Liver (tissue), 9 donors: ENCODE results near the gene DNAJC6. TPM values are rescaled to one million over a fixed set of nuclear protein-coding genes. Genes with fewer than 3 reads are reported as not detected.

Experiments
- DNase-seq: peaks from one replicate; pipeline ENCODE4 v3.0.0-alpha.2; 2017; ENCODE audit warnings: low spot score
- H3K27ac ChIP-seq, 2 donors: one replicate each; pipeline ENCODE4 v1.7.0; 2013; ENCODE audit warnings: inconsistent platforms in 2 of 2, low read length in 2 of 2, control low read depth in 1 of 2, low read depth in 1 of 2, mild to moderate bottlenecking in 1 of 2
- H3K27me3 ChIP-seq, 4 donors: one replicate each; pipeline versions ENCODE4 v1.6.1 to v1.7.0; 2013; ENCODE audit warnings: low read length in 3 of 4, inconsistent platforms in 1 of 4, mild to moderate bottlenecking in 1 of 4, moderate library complexity in 1 of 4; ENCODE audit not compliant: control insufficient read depth in 4 of 4, insufficient read depth in 4 of 4
- H3K36me3 ChIP-seq, 4 donors: one replicate each; pipeline versions ENCODE4 v1.6.1 to v1.7.0; 2013; ENCODE audit warnings: low read length in 3 of 4, mild to moderate bottlenecking in 3 of 4, low read depth in 1 of 4, moderate library complexity in 1 of 4; ENCODE audit not compliant: control insufficient read depth in 4 of 4, insufficient read depth in 3 of 4
- H3K4me1 ChIP-seq, 4 donors: one replicate each; pipeline versions ENCODE4 v1.6.1 to v1.7.0; 2013; ENCODE audit warnings: low read length in 3 of 4, mild to moderate bottlenecking in 3 of 4, moderate library complexity in 1 of 4; ENCODE audit not compliant: control insufficient read depth in 4 of 4, insufficient read depth in 4 of 4
- H3K4me3 ChIP-seq, 3 donors: one replicate each; pipeline versions ENCODE4 v1.6.1 to v1.7.0; 2013; ENCODE audit warnings: low read length in 3 of 3, control low read depth in 1 of 3, low read depth in 1 of 3, mild to moderate bottlenecking in 1 of 3
- H3K9ac ChIP-seq, 2 donors: one replicate each; pipeline ENCODE4 v1.7.0; 2013; ENCODE audit warnings: low read length in 2 of 2, mild to moderate bottlenecking in 2 of 2, moderate library complexity in 2 of 2, control low read depth in 1 of 2, low read depth in 1 of 2
- H3K9me3 ChIP-seq, 4 donors: one replicate each; pipeline versions ENCODE4 v1.6.1 to v1.7.0; 2013; ENCODE audit warnings: low read length in 3 of 4; ENCODE audit not compliant: control insufficient read depth in 4 of 4
- EGR1 ChIP-seq, 2 donors: IDR thresholded peaks; 2 replicates each; pipeline ENCODE4 v1.6.1; 2016 to 2018; ENCODE audit warnings: antibody characterized with exemption in 2 of 2, low read depth in 2 of 2
- FOXA1 ChIP-seq: IDR thresholded peaks from 2 replicates; pipeline ENCODE4 v1.6.1; 2016; ENCODE audit warnings: antibody characterized with exemption
- FOXA2 ChIP-seq: IDR thresholded peaks from 2 replicates; pipeline ENCODE4 v1.6.1; 2016; ENCODE audit warnings: antibody characterized with exemption
- GABPA ChIP-seq, 2 donors: IDR thresholded peaks in 1 of 2; conservative IDR thresholded peaks in 1 of 2; 2 replicates each; pipeline ENCODE4 v1.6.1; 2016; ENCODE audit warnings: antibody characterized with exemption in 2 of 2, mild to moderate bottlenecking in 1 of 2, moderate library complexity in 1 of 2
- HNF4A ChIP-seq, 2 donors: conservative IDR thresholded peaks; 2 replicates each; pipeline ENCODE4 v1.6.1; 2016; ENCODE audit warnings: antibody characterized with exemption in 2 of 2, mild to moderate bottlenecking in 2 of 2
- HNF4G ChIP-seq: IDR thresholded peaks from 2 replicates; pipeline ENCODE4 v1.6.1; 2016; ENCODE audit warnings: antibody characterized with exemption
- JUND ChIP-seq, 2 donors: IDR thresholded peaks; 2 replicates each; pipeline ENCODE4 v1.6.1; 2016; ENCODE audit warnings: antibody characterized with exemption in 2 of 2
- NR2F2 ChIP-seq: IDR thresholded peaks from 2 replicates; pipeline ENCODE4 v1.6.1; 2016; ENCODE audit warnings: antibody characterized with exemption
- RAD21 ChIP-seq, 2 donors: IDR thresholded peaks; 2 replicates each; pipeline ENCODE4 v1.6.1; 2016; ENCODE audit warnings: antibody characterized with exemption in 2 of 2, mild to moderate bottlenecking in 2 of 2
- REST ChIP-seq: IDR thresholded peaks from 2 replicates; pipeline ENCODE4 v1.6.1; 2016; ENCODE audit warnings: antibody characterized with exemption, mild to moderate bottlenecking
- RXRA ChIP-seq, 2 donors: IDR thresholded peaks; 2 replicates each; pipeline ENCODE4 v1.6.1; 2017 to 2018; ENCODE audit warnings: antibody characterized with exemption in 2 of 2, mild to moderate bottlenecking in 1 of 2
- SP1 ChIP-seq: IDR thresholded peaks from 2 replicates; pipeline ENCODE4 v1.6.1; 2018; ENCODE audit warnings: antibody characterized with exemption, mild to moderate bottlenecking
- TAF1 ChIP-seq: conservative IDR thresholded peaks from 2 replicates; pipeline ENCODE4 v1.6.1; 2016; ENCODE audit warnings: antibody characterized with exemption, mild to moderate bottlenecking
- YY1 ChIP-seq: IDR thresholded peaks from 2 replicates; pipeline ENCODE4 v1.6.1; 2016; ENCODE audit warnings: antibody characterized with exemption, mild to moderate bottlenecking
- WGBS: extraction: QIAGEN DNeasy Blood & Tissue Kit; methylation state at CpG from one replicate; pipeline ENCODE4 v1.1.7; 2013; 5-methylcytosine and 5-hydroxymethylcytosine counted together
- polyA plus RNA-seq, 2 donors: library from polyadenylated mRNA; stranded (reverse) in 1 of 2; unstranded in 1 of 2; fragments of 200-250 nt in 1 of 2; fragments of >200 nt in 1 of 2; fragmentation: Nextera tagmentation in 1 of 2; extraction: Ambion mirVana in 1 of 2; gene quantifications; one replicate each; pipeline versions ENCODE4 v1.2.1 to v1.2.3, GENCODE V29; 2013 to 2015
- total RNA-seq, 2 donors: library from RNA; depleted of rRNA; stranded (reverse); fragments of >200 nt; gene quantifications; one replicate each; pipeline ENCODE4 v1.2.3, GENCODE V29; 2014
- TF ChIP-seq, protein P1 (sequence below): IDR thresholded peaks from 2 replicates; pipeline ENCODE4 v1.6.1; 2016; ENCODE audit warnings: antibody characterized with exemption
- TF ChIP-seq, protein P2 (sequence below): fragments of 150-350 bp; IDR thresholded peaks from 2 replicates; pipeline ENCODE4 v1.5.1; 2017; ENCODE audit warnings: improper control_type of control experiment, low read depth, low read length; ENCODE audit not compliant: missing input control
- TF ChIP-seq, protein P3 (sequence below): IDR thresholded peaks from 2 replicates; pipeline ENCODE4 v1.6.1; 2016; ENCODE audit warnings: antibody characterized with exemption
- TF ChIP-seq, protein P4 (sequence below): IDR thresholded peaks from 2 replicates; pipeline ENCODE4 v1.6.1; 2016; ENCODE audit warnings: antibody characterized with exemption
- donor health status: healthy.
- donor health status: healthy.
- donor health status: healthy.
- donor health status: healthy.
- donor health status: healthy.

DNAJC6 gene
- total and polyA plus RNA-seq, 4 donors, result 0.15 to 35.0 (median 0.30) TPM

GRCh38 chr1:65276197-65276939 lies 33.0 kb upstream of the DNAJC6 start (continued):
- TF ChIP-seq JUND (IDR thresholded peaks at IDR 0.05) (no peak), FOXA2 (no peak), NR2F2 (no peak), HNF4G (no peak)
- TF ChIP-seq, protein P1, sequence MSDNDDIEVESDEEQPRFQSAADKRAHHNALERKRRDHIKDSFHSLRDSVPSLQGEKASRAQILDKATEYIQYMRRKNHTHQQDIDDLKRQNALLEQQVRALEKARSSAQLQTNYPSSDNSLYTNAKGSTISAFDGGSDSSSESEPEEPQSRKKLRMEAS, result no peak

- H3K27ac ChIP-seq, result no peak overlapping the region
- TF ChIP-seq, protein P1, result no peak
- TF ChIP-seq, protein P2, sequence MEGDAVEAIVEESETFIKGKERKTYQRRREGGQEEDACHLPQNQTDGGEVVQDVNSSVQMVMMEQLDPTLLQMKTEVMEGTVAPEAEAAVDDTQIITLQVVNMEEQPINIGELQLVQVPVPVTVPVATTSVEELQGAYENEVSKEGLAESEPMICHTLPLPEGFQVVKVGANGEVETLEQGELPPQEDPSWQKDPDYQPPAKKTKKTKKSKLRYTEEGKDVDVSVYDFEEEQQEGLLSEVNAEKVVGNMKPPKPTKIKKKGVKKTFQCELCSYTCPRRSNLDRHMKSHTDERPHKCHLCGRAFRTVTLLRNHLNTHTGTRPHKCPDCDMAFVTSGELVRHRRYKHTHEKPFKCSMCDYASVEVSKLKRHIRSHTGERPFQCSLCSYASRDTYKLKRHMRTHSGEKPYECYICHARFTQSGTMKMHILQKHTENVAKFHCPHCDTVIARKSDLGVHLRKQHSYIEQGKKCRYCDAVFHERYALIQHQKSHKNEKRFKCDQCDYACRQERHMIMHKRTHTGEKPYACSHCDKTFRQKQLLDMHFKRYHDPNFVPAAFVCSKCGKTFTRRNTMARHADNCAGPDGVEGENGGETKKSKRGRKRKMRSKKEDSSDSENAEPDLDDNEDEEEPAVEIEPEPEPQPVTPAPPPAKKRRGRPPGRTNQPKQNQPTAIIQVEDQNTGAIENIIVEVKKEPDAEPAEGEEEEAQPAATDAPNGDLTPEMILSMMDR, result no peak
- TF ChIP-seq TAF1 (no peak), RXRA (IDR thresholded peaks at IDR 0.05) (no peak), FOXA2 (no peak), YY1 (no peak), EGR1 (IDR thresholded peaks at IDR 0.05; ENCODE audit: low read depth in 2 of 2) (no peak), JUND (IDR thresholded peaks at IDR 0.05) (no peak), REST (no peak), HNF4A (conservative IDR thresholded peaks at IDR 0.05) (no peak), SP1 (no peak), RAD21 (IDR thresholded peaks at IDR 0.05) (no peak), GABPA (IDR thresholded peaks at IDR 0.05 in 1 of 2, conservative IDR thresholded peaks at IDR 0.05 in 1 of 2) (no peak), FOXA1 (no peak)
- TF ChIP-seq, protein P3, sequence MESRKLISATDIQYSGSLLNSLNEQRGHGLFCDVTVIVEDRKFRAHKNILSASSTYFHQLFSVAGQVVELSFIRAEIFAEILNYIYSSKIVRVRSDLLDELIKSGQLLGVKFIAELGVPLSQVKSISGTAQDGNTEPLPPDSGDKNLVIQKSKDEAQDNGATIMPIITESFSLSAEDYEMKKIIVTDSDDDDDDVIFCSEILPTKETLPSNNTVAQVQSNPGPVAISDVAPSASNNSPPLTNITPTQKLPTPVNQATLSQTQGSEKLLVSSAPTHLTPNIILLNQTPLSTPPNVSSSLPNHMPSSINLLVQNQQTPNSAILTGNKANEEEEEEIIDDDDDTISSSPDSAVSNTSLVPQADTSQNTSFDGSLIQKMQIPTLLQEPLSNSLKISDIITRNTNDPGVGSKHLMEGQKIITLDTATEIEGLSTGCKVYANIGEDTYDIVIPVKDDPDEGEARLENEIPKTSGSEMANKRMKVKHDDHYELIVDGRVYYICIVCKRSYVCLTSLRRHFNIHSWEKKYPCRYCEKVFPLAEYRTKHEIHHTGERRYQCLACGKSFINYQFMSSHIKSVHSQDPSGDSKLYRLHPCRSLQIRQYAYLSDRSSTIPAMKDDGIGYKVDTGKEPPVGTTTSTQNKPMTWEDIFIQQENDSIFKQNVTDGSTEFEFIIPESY, result no peak
- TF ChIP-seq, protein P4, sequence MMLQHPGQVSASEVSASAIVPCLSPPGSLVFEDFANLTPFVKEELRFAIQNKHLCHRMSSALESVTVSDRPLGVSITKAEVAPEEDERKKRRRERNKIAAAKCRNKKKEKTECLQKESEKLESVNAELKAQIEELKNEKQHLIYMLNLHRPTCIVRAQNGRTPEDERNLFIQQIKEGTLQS, result no peak
- no peaks in the 10 kb centered on the region for H3K4me1 ChIP-seq
- WGBS, result 68% methylated on average over 10 of the region's 10 CpGs
- no peaks in the 10 kb centered on the region for H3K27me3 ChIP-seq
- no peaks in the 10 kb centered on the region for H3K36me3 ChIP-seq
- H3K9me3 ChIP-seq, result no peaks in the 10 kb centered on the region
- peak; percentile 59 for DNase-seq
- no peak overlapping the region for H3K4me3 ChIP-seq
- H3K9ac ChIP-seq, result no peak overlapping the region
Observed at GRCh38 chr1:65277605-65278347, 31.6 kb upstream of the DNAJC6 start.
